COLO668 (cell line): ENCODE measurements around the gene LRRN3.

ENCODE experiments used
- DNase-seq: peaks from one replicate; lab custom pipeline; 2025; ENCODE audit not compliant: unreplicated experiment; lab: John Stamatoyannopoulos, UW

The LRRN3 gene

DNA sequence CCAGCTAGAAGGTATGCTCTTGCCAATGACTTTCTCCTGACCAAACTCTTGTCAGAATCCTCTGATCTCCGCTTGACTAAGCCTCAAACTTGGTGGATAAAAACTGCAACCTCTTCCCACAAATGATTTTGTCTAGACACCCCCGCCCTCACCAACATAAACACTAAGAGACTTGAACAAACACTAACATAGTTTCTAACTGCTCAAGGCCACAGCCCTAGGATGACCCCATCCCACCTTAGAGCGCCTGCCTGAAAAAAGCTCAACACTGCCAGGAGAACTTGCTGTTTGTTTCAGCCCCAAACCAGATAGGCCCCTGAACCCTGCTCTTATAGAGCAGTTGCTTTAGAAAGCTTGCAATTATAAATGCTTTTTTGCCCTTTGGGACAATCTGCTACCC, 71.8 kb downstream of the LRRN3 start:
- no peak for DNase-seq

- no peak for DNase-seq
Measured at GRCh38 chr7:111164442-111164841, 73.5 kb downstream of the LRRN3 start.

- DNase-seq = no peak
Measured at GRCh38 chr7:111168182-111168581, 77.3 kb downstream of the LRRN3 start.

GRCh38 chr7:111172564-111173257, 81.8 kb downstream of the LRRN3 start:
- no peak for DNase-seq

- DNase-seq = no peak
Measured at GRCh38 chr7:111173528-111173927, 82.6 kb downstream of the LRRN3 start.

GRCh38 chr7:111173990-111174389, 83.1 kb downstream of the LRRN3 start:
- DNase-seq = no peak

GRCh38 chr7:111174510-111174909, 83.6 kb downstream of the LRRN3 start:
- DNase-seq = no peak
